ENCODE data around the gene MLEC.

Gene MLEC

GRCh38 chr12:120661432-120661831 lies 25.5 kb upstream of the MLEC start:
- no peak for DNase-seq (ENCODE audit: low read depth in 1 of 2, low spot score in 1 of 2)
- TF ChIP-seq, protein P1, sequence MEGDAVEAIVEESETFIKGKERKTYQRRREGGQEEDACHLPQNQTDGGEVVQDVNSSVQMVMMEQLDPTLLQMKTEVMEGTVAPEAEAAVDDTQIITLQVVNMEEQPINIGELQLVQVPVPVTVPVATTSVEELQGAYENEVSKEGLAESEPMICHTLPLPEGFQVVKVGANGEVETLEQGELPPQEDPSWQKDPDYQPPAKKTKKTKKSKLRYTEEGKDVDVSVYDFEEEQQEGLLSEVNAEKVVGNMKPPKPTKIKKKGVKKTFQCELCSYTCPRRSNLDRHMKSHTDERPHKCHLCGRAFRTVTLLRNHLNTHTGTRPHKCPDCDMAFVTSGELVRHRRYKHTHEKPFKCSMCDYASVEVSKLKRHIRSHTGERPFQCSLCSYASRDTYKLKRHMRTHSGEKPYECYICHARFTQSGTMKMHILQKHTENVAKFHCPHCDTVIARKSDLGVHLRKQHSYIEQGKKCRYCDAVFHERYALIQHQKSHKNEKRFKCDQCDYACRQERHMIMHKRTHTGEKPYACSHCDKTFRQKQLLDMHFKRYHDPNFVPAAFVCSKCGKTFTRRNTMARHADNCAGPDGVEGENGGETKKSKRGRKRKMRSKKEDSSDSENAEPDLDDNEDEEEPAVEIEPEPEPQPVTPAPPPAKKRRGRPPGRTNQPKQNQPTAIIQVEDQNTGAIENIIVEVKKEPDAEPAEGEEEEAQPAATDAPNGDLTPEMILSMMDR (IDR thresholded peaks at IDR 0.05; ENCODE audit: insufficient read depth, low read length) = no peak
- TF ChIP-seq REST (IDR thresholded peaks at IDR 0.05; ENCODE audit: insufficient replicate concordance, low read depth) = no peak
- no peak overlapping the region for H3K27ac ChIP-seq (replicated peaks)
- H3K27me3 ChIP-seq (ENCODE audit: insufficient read depth, poor library complexity, severe bottlenecking) = no peaks in the 10 kb centered on the region
- H3K4me3 ChIP-seq (replicated peaks; ENCODE audit: insufficient read depth, low read length) = no peak overlapping the region

DNA sequence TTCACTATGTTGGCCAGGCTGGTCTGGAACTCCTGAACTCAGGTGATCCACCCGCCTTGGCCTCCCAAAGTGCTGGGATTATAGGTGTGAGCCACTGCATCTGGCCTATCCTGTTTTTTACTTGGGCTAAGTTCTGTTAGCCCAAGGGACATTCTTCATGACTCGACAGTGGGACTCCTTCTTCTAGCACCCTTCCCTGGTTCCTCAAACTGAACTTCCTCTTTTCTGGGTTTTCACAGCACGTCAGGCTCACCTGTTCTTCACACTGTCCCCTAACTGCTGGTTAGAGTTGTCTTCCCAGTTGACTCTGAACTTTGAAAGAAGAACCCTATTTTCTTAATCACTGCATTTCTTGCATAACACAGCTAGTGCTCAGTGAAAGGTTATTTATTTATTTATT lies 24.1 kb upstream of the MLEC start:
- no peak overlapping the region for H3K27ac ChIP-seq (replicated peaks)
- H3K27me3 ChIP-seq (ENCODE audit: insufficient read depth, poor library complexity, severe bottlenecking) = no peaks in the 10 kb centered on the region
- H3K4me3 ChIP-seq (replicated peaks; ENCODE audit: insufficient read depth, low read length) = no peak overlapping the region
- DNase-seq (ENCODE audit: low read depth in 1 of 2, low spot score in 1 of 2) = peak in 1 of 2 experiments; percentile 78
- TF ChIP-seq SPI1 (IDR thresholded peaks at IDR 0.05; ENCODE audit: borderline replicate concordance, low read depth) = peak; percentile 85
- TF ChIP-seq REST (IDR thresholded peaks at IDR 0.05; ENCODE audit: insufficient replicate concordance, low read depth) = no peak
- no peak for TF ChIP-seq POLR2AphosphoS5 (IDR thresholded peaks at IDR 0.05; ENCODE audit: low read depth)
- no peak for TF ChIP-seq GABPA (IDR thresholded peaks at IDR 0.05; ENCODE audit: low read depth)
- TF ChIP-seq, protein P1 (IDR thresholded peaks at IDR 0.05; ENCODE audit: insufficient read depth, low read length) = no peak

DNA sequence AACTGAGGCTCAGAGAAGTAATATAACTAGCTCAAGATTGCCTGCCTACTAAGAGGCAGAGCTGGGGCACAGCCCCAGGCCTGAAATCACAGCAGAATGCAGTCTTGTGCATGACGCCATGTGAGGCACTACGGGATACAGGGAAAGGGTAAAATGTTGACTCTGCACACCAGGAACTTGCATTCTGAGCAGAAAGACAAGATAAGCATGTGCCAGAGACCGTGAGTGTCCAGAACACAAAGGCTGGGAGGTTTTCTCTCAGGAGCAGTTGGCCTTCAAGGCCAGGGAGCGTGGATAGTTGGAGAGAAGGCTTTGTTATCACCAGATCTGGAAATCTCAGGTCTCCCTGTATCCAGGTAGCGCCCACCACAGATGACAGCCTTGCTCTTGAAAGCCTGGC lies 23.2 kb upstream of the MLEC start:
- no peak overlapping the region for H3K4me3 ChIP-seq (replicated peaks; ENCODE audit: insufficient read depth, low read length)
- TF ChIP-seq, protein P1 (IDR thresholded peaks at IDR 0.05; ENCODE audit: insufficient read depth, low read length) = no peak
- TF ChIP-seq POLR2AphosphoS5 (IDR thresholded peaks at IDR 0.05; ENCODE audit: low read depth) (no peak), GABPA (IDR thresholded peaks at IDR 0.05; ENCODE audit: low read depth) (no peak), SPI1 (IDR thresholded peaks at IDR 0.05; ENCODE audit: borderline replicate concordance, low read depth) (no peak), REST (IDR thresholded peaks at IDR 0.05; ENCODE audit: insufficient replicate concordance, low read depth) (no peak)

More for the DNA sequence above, 23.2 kb upstream of the MLEC start:
- H3K27ac ChIP-seq (replicated peaks) = no peak overlapping the region
- DNase-seq (ENCODE audit: low read depth in 1 of 2, low spot score in 1 of 2) = no peak
- H3K27me3 ChIP-seq (ENCODE audit: insufficient read depth, poor library complexity, severe bottlenecking) = no peaks in the 10 kb centered on the region
